ENCODE data around the gene PPP1R7. TPM values are rescaled to one million over a fixed set of nuclear protein-coding genes. Genes with fewer than 3 reads are reported as not detected.

The PPP1R7 gene
- polyA plus RNA-seq, 3 donors: 54.9 to 102 (median 84.4) TPM

- no peaks in the 10 kb centered on the region for H3K4me1 ChIP-seq (ENCODE audit: control insufficient read depth in 1 of 2, insufficient read depth in 2 of 2, low read length in 2 of 2)
- no peak overlapping the region for H3K4me3 ChIP-seq (replicated peaks in 1 of 3; ENCODE audit: low read depth in 2 of 3, low read length in 3 of 3)
- H3K9ac ChIP-seq (ENCODE audit: insufficient read depth, low read length, poor library complexity, severe bottlenecking): no peak overlapping the region
- WGBS (ENCODE audit: insufficient coverage): 88% methylated on average over 10 of the region's 13 CpGs
- no peak overlapping the region for H2AFZ ChIP-seq (ENCODE audit: insufficient read depth, low read depth, low read length, poor library complexity, severe bottlenecking)
- no peaks in the 10 kb centered on the region for H3K27me3 ChIP-seq (ENCODE audit: control insufficient read depth in 2 of 2, insufficient read depth in 2 of 2, low read length in 2 of 2)
- H3K36me3 ChIP-seq (replicated peaks in 1 of 2; ENCODE audit: control insufficient read depth in 1 of 2, insufficient read depth in 2 of 2, low read length in 2 of 2): peaks cover 100% of the 10 kb centered on the region in 2 donors
- DNase-seq: no peak
- peaks cover 0 to 1% (median 0%) of the 10 kb centered on the region in 3 donors for H3K27me3 Mint-ChIP-seq (ENCODE audit: low read depth in 3 of 3)
- H3K4me1 Mint-ChIP-seq: no peaks in the 10 kb centered on the region
- no peaks in the 10 kb centered on the region for H3K9me3 Mint-ChIP-seq
- H3K4me2 ChIP-seq (replicated peaks; ENCODE audit: extremely low read depth, low read length, poor library complexity, severe bottlenecking): no peak overlapping the region
- H4K20me1 ChIP-seq (ENCODE audit: insufficient read depth, low read length): peaks cover 4% of the 10 kb centered on the region
- H3K27ac ChIP-seq (ENCODE audit: low read depth in 1 of 2, low read length in 2 of 2): no peak overlapping the region
- peak overlapping the region in 5 of 7 donors; percentile 9 to 75 (median 57) for H3K27ac Mint-ChIP-seq
- peaks cover 96 to 99% of the 10 kb centered on the region in 2 donors for H3K36me3 Mint-ChIP-seq
- H3K4me3 Mint-ChIP-seq: no peak overlapping the region
- no peaks in the 10 kb centered on the region for H3K9me3 ChIP-seq (replicated peaks in 1 of 2; ENCODE audit: control insufficient read depth in 1 of 2, insufficient read depth in 1 of 2, low read length in 2 of 2)
- intact Hi-C loops (cut with micrococcal nuclease): no loop called here
- no peak for TF ChIP-seq CTCF (IDR thresholded peaks at IDR 0.05)
- no peaks in the 10 kb centered on the region for H3K79me2 ChIP-seq (ENCODE audit: insufficient read depth, low read length)
Observed at GRCh38 chr2:241232736-241233575, 82.7 kb downstream of the PPP1R7 start.

Small RNAs within 50 kb of the gene (small RNA-seq; reads per million reads assigned to genes)
- not detected for gene AC005237.2 (ENCODE audit: insufficient read length, low read depth)

Other genes with a start within 250 kb of the PPP1R7 start
- gene CROCC2, start 244.1 kb upstream of the PPP1R7 start, polyA plus RNA-seq: under 1 TPM in 1 of 3 donors, not detected in 2; 0.15 TPM
- 1 to 10 TPM in 1 of 3 donors, under 1 TPM in 2; 0.02 to 3.4 (median 0.12) TPM for gene SNED1, start 151.8 kb upstream of the PPP1R7 start, polyA plus RNA-seq
- gene MTERF4, start 48.2 kb upstream of the PPP1R7 start, polyA plus RNA-seq: 10 to 100 TPM; 15.5 to 37.4 (median 17.8) TPM
- gene PASK, start 995 bp upstream of the PPP1R7 start, polyA plus RNA-seq: 1 to 10 TPM in 1 of 3 donors, under 1 TPM in 2; 0.56 to 4.3 (median 0.70) TPM
- under 1 TPM in 1 of 3 donors, not detected in 2; 0.03 TPM for gene ANO7, start 38.2 kb downstream of the PPP1R7 start, polyA plus RNA-seq
- 10 to 100 TPM; 50.4 to 73.1 (median 69.9) TPM for gene HDLBP, start 165.2 kb downstream of the PPP1R7 start, polyA plus RNA-seq
- 100 to 1,000 TPM; 195 to 207 (median 203) TPM for gene SEPTIN2, start 165.5 kb downstream of the PPP1R7 start, polyA plus RNA-seq
- 1 to 10 TPM; 6.7 to 8.5 (median 7.3) TPM for gene FARP2, start 205.8 kb downstream of the PPP1R7 start, polyA plus RNA-seq